Lung (tissue), 12 donors: ENCODE measurements around the gene TMEM250. TPM values are rescaled to one million over a fixed set of nuclear protein-coding genes. Genes with fewer than 3 reads are reported as not detected.
"Not testable (repeated sequence)": the region's sequence is repeated elsewhere in the genome, so short reads cannot be mapped to it uniquely, and the experiment has no call there.

Source experiments
- ATAC-seq: fragments of 200-7000 bp; cut with Tn5 transposase; one replicate; pipeline ENCODE4 v1.9.1; 2020; ENCODE audit warnings: moderate number of reproducible peaks; ENCODE audit not compliant: insufficient read depth, low FRiP score
- DNase-seq, 3 donors: peaks; one replicate each; pipeline ENCODE4 v3.0.0-alpha.2; 2013 to 2017
- H3K27ac ChIP-seq, 2 donors: one replicate each; pipeline ENCODE4 v1.5.1; 2013; ENCODE audit warnings: mild to moderate bottlenecking in 2 of 2, moderate library complexity in 2 of 2, control low read depth in 1 of 2, inconsistent platforms in 1 of 2, low read depth in 1 of 2, low read length in 1 of 2
- H3K27me3 ChIP-seq, 3 donors: one replicate each; pipeline ENCODE4 v1.5.1; 2013; ENCODE audit warnings: low read length in 2 of 3; ENCODE audit not compliant: control insufficient read depth in 3 of 3, insufficient read depth in 3 of 3
- H3K36me3 ChIP-seq, 4 donors: one replicate each; pipeline ENCODE4 v1.5.1; 2013; ENCODE audit warnings: low read length in 4 of 4, mild to moderate bottlenecking in 1 of 4, moderate library complexity in 1 of 4; ENCODE audit not compliant: control insufficient read depth in 4 of 4, insufficient read depth in 4 of 4
- H3K4me1 ChIP-seq, 5 donors: one replicate each; pipeline ENCODE4 v1.5.1; 2013; ENCODE audit warnings: low read length in 5 of 5, mild to moderate bottlenecking in 2 of 5, moderate library complexity in 1 of 5; ENCODE audit not compliant: control insufficient read depth in 5 of 5, insufficient read depth in 5 of 5
- H3K4me3 ChIP-seq: one replicate; pipeline ENCODE4 v1.5.1; 2013; ENCODE audit warnings: mild to moderate bottlenecking, control low read depth, moderate library complexity
- H3K9ac ChIP-seq, 2 donors: one replicate each; pipeline ENCODE4 v1.5.1; 2013; ENCODE audit warnings: low read length in 2 of 2, control low read depth in 1 of 2; ENCODE audit not compliant: insufficient read depth in 1 of 2
- H3K9me3 ChIP-seq, 4 donors: one replicate each; pipeline ENCODE4 v1.5.1; 2013; ENCODE audit warnings: low read length in 3 of 4, mild to moderate bottlenecking in 1 of 4, moderate library complexity in 1 of 4; ENCODE audit not compliant: control insufficient read depth in 4 of 4, insufficient read depth in 3 of 4
- WGBS, 2 donors: extraction: QIAGEN DNeasy Blood & Tissue Kit; methylation state at CpG; one replicate each; pipeline ENCODE4 v1.1.7; 2013; 5-methylcytosine and 5-hydroxymethylcytosine counted together
- polyA plus RNA-seq, 2 donors: library from polyadenylated mRNA; stranded (reverse); fragments of 200-250 nt; gene quantifications; one replicate each; pipeline ENCODE4 v1.2.1, GENCODE V29; 2013
- total RNA-seq, 2 donors: library from RNA; depleted of rRNA in 1 of 2; stranded (reverse); fragments of >200 nt in 1 of 2; gene quantifications; one replicate each; pipeline ENCODE4 v1.2.1, GENCODE V29; 2014 to 2021
- TF ChIP-seq, protein P1 (sequence below): IDR thresholded peaks from 2 replicates; pipeline ENCODE4 v1.5.1; 2012; ENCODE audit warnings: mild to moderate bottlenecking; ENCODE audit errors: control extremely low read depth, extremely low read depth
- donor health status: control.
- donor health status: control.
- donor health status: Bipolar disorder and iron deficiency.
- donor health status: healthy.
- donor health status: DM: yes; HTN: yes; CAD: no.

TMEM250 gene
- total and polyA plus RNA-seq, 4 donors = 13.0 to 47.9 (median 27.2) TPM

- ATAC-seq (no peak), DNase-seq (no peak)
- TF ChIP-seq, protein P1, sequence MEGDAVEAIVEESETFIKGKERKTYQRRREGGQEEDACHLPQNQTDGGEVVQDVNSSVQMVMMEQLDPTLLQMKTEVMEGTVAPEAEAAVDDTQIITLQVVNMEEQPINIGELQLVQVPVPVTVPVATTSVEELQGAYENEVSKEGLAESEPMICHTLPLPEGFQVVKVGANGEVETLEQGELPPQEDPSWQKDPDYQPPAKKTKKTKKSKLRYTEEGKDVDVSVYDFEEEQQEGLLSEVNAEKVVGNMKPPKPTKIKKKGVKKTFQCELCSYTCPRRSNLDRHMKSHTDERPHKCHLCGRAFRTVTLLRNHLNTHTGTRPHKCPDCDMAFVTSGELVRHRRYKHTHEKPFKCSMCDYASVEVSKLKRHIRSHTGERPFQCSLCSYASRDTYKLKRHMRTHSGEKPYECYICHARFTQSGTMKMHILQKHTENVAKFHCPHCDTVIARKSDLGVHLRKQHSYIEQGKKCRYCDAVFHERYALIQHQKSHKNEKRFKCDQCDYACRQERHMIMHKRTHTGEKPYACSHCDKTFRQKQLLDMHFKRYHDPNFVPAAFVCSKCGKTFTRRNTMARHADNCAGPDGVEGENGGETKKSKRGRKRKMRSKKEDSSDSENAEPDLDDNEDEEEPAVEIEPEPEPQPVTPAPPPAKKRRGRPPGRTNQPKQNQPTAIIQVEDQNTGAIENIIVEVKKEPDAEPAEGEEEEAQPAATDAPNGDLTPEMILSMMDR = no peak
- H3K4me1 ChIP-seq = peaks cover 0 to 3% (median 0%) of the 10 kb centered on the region in 5 donors
- H3K4me3 ChIP-seq = no peak overlapping the region
- no peaks in the 10 kb centered on the region for H3K9me3 ChIP-seq
- 85 to 94% methylated on average over 27 of the region's 27 CpGs for WGBS, 2 donors
- no peak overlapping the region for H3K9ac ChIP-seq
- no peak overlapping the region for H3K27ac ChIP-seq
- peaks cover 0 to 9% (median 3%) of the 10 kb centered on the region in 3 donors for H3K27me3 ChIP-seq
- no peaks in the 10 kb centered on the region for H3K36me3 ChIP-seq
Observed at GRCh38 chr9:136151848-136152542, 33.3 kb upstream of the TMEM250 start.

GRCh38 chr9:136151214-136151804 lies 32.6 kb upstream of the TMEM250 start:
- TF ChIP-seq, protein P1 = no peak
- Histone ChIP-seq H3K9me3 (no peaks in the 10 kb centered on the region), H3K36me3 (no peaks in the 10 kb centered on the region), H3K27ac (no peak overlapping the region), H3K4me1 (peaks cover 0 to 3% (median 0%) of the 10 kb centered on the region in 5 donors), H3K9ac (no peak overlapping the region), H3K27me3 (peaks cover 0 to 9% (median 4%) of the 10 kb centered on the region in 3 donors), H3K4me3 (no peak overlapping the region)
- no peak for ATAC-seq
- 48 to 56% methylated on average over 25 of the region's 25 CpGs for WGBS, 2 donors
- no peak for DNase-seq

DNA sequence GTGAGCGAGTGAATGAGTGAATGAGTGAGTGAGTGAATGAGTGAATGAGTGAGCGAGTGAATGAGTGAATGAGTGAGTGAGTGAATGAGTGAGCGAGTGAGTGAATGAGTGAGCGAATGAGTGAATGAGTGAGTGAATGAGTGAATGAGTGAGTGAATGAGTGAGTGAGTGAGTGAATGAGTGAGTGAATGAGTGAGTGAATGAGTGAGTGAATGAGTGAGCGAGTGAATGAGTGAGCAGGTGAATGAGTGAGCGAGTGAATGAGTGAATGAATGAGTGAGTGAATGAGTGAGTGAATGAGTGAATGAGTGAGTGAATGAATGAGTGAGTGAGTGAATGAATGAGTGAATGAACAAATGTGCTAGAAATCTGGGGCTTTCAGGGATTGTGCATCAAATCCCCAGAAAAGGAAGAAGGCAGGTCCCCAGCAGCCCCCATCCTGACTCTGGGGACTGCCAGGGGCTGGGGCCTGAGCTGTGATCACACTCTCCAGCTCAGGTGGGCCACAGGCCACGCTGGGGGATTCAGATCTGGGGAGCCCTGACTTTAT lies 32.1 kb upstream of the TMEM250 start:
- DNase-seq, H3K9ac ChIP-seq, H3K27me3 ChIP-seq, H3K36me3 ChIP-seq, H3K9me3 ChIP-seq, H3K27ac ChIP-seq, H3K4me3 ChIP-seq, H3K4me1 ChIP-seq, ATAC-seq: not testable (repeated sequence)
- 86 to 94% methylated on average over 6 to 7 of the region's 7 CpGs for WGBS, 2 donors

DNA sequence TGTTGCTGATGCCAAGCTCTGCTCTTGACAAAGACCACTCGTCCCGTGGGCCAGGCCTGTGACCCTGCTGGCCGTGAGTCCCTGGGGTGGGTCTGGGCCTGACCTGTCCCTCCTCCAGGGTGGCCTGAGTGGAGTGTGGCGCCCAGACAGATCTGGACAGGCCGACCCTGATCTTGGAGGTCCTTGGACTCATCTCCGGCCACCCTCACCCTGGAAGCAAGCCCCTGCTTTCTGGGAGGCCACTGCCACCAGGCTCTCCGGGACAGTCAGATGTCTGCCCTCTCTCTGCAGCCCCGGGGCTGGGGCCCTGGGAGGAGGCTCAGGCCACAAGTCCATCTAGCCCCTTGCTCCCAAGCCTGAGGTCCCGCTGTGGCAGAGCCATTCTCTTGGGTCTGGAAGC lies 31.2 kb upstream of the TMEM250 start:
- no peak overlapping the region for H3K9ac ChIP-seq
- peaks cover 0 to 7% (median 0%) of the 10 kb centered on the region in 3 donors for H3K27me3 ChIP-seq
- no peak overlapping the region for H3K27ac ChIP-seq
- no peak for ATAC-seq
- 88 to 95% methylated on average over 9 of the region's 9 CpGs for WGBS, 2 donors
- DNase-seq = no peak
- TF ChIP-seq, protein P1 = no peak
- H3K4me3 ChIP-seq = no peak overlapping the region
- H3K4me1 ChIP-seq = peaks cover 0 to 3% (median 0%) of the 10 kb centered on the region in 5 donors
- H3K36me3 ChIP-seq = no peaks in the 10 kb centered on the region
- no peaks in the 10 kb centered on the region for H3K9me3 ChIP-seq
